Neural cell (in vitro differentiated cells): Measurements from ENCODE around the gene CDH1.

Experiments
- CTCF ChIP-seq: fragments of 450-650 bp; IDR thresholded peaks from 2 replicates; pipeline ENCODE4 v1.5.1; 2014; ENCODE audit warnings: antibody characterized with exemption, mild to moderate bottlenecking, moderate library complexity; ENCODE audit not compliant: poor library complexity, severe bottlenecking
- EP300 ChIP-seq: fragments of 450-650 bp; conservative IDR thresholded peaks from 2 replicates; pipeline ENCODE4 v1.6.1; 2014; ENCODE audit warnings: antibody characterized with exemption, mild to moderate bottlenecking, moderate library complexity; ENCODE audit not compliant: poor library complexity, severe bottlenecking
- MXI1 ChIP-seq: fragments of 450-650 bp; conservative IDR thresholded peaks from 2 replicates; pipeline ENCODE4 v1.6.1; 2014; ENCODE audit warnings: antibody characterized with exemption, mild to moderate bottlenecking; ENCODE audit not compliant: poor library complexity, severe bottlenecking
- POLR2AphosphoS5 ChIP-seq: IDR thresholded peaks from 2 replicates; pipeline ENCODE4 v1.6.1; 2012
- REST ChIP-seq: IDR thresholded peaks from 2 replicates; pipeline ENCODE4 v1.6.1; 2012; ENCODE audit warnings: borderline replicate concordance
- TAF1 ChIP-seq: IDR thresholded peaks from 2 replicates; pipeline ENCODE4 v1.6.1; 2012; ENCODE audit warnings: low read depth

GRCh38 chr16:68778551-68779231 is 41.6 kb downstream of the CDH1 start:
- no peak for TF ChIP-seq MXI1
- TF ChIP-seq TAF1, result no peak
- no peak for TF ChIP-seq CTCF
- TF ChIP-seq EP300, result no peak
- TF ChIP-seq REST, result no peak
- TF ChIP-seq POLR2AphosphoS5, result no peak
